Cortex of kidney (tissue), 1 donor: ENCODE data around the gene SDS.

ENCODE experiments used
- DNase-seq: peaks from one replicate; lab custom pipeline; 2025; lab: John Stamatoyannopoulos, UW

The SDS gene

DNA sequence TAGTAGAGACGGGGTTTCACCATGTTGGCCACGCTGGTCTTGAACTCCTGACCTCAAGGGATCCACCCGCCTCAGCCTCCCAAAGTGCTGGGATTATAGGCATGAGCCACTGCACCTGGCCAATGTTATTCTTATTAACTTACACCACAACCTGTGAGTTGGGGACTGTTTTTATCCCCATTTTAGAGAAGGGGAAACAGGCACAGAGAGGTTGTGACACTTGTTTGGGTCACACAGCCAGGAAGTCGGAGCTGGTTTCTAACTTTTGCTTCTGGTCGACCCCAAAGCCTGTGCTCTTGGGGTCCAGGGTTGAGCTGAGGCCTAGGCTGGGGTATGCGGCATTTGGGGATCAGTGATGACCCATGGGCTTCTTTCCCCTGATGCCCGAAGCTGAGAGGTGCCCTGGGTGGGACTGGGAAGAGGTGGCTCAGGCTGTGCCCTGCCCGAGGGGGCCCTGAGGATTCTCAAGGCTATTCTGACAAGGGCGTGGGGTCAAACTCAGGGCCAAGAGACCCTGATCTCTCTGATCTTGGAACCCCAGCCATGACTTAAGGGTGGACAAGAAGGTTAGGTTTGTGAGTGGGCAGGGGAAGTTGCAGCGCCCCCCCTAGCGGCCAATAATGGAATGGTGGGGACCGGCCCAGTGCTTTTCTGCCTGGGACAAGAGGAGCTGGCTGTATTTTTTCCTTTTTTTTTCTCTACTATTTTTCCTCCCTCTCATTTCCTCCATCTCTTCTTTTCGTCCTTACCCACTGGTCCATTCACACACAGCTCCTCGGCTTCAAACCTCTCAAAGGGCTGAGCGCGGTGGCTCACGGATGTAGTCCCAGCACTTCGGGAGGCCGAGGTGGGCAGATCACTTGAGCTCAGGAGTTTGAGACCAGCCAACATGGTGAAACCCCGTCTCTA, 21.5 kb upstream of the SDS start:
- DNase-seq = no peak

DNA sequence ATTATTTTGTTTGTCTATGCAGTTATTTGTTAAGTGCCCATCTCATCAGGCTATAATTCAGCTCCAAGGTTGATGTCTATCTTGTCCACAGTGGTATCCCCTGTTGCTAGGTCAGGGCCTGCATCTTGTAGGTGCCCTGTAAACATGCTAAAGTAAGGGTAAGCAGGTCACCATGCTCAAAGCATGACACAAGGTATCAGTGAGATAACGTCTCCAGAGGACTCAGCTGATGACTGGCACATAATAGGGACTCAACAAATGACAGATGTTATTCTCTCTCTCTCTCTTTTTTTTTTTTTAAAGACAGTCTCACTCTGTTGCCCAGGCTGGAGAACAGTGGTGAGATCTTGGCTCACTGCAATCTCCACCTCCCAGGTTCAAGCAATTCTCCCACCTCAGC, 20.8 kb upstream of the SDS start:
- DNase-seq = no peak

- no peak for DNase-seq
Measured at GRCh38 chr12:113422886-113423669, 19.4 kb upstream of the SDS start.

GRCh38 chr12:113422030-113422885, 18.6 kb upstream of the SDS start, which contains the start of gene SDSL:
TSS of gene SDSL (plus strand) at chr12:113422380. CDS start at chr12:113427983, 5,603 bp downstream.
- peak; percentile 14 for DNase-seq

- DNase-seq = no peak
Measured at GRCh38 chr12:113420996-113421595, 17.4 kb upstream of the SDS start.

DNA sequence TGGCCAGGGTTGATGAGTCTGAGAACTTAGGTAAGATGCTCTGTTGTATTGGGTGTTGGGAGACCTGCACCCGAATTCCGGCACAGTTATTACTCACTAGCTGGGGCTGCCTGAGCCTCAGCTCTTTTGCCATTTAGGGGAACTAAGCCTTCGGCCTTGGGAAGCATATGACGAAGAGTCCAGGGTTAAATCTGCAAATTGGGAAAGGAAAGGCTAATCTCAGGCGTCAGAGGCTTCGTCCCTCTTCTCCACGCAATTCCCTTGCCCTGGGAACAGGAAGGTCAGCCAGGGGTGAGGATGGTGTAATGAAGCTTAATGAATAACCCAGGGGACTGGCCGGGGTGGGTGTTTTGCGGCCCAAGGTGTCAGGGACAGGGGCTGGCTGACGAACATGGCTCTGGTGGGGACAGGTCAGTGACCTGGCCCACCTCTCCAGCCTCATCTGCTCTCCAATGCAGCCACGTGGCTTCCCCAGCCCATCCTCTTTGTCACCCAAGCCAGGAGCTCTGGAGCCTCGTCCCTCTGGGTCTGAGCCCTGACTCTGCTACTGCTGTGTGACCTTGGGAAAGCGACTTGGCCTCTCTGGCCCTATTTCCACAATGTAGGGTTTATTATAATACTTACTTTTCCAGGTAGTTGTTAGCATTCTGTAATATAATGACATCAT, 14.7 kb upstream of the SDS start:
- DNase-seq = no peak

DNA sequence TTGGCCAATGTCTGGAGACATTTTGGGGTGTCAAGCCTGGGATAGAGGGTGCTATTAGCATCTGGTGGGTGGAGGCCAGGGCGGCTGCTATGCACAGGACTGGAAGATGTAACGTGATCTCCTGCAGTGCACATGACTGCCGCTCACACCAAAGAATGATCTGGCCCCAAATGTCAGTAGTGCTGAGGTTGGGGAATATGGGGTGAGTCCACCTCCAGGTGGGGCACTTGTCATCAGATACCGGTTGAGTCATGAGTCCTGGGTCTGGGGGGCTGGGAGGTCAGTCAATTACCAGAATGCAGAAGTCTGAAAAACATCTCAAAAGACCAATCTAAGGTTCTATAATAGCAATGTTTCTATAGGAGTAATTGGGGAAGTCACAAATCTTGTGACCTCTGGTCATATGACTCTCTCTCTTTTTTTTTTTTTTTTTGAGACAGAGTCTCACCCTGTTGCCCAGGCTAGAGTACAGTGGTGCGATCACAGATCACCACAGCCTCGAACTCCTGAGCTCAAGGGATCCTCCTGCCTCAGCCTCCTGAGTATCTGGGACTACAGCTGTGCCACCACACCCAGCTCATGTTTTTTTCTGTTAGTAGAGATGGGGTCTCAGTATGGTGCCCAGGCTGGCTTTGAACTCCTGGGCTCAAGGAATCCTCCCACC, 12.5 kb upstream of the SDS start:
- DNase-seq = no peak

DNA sequence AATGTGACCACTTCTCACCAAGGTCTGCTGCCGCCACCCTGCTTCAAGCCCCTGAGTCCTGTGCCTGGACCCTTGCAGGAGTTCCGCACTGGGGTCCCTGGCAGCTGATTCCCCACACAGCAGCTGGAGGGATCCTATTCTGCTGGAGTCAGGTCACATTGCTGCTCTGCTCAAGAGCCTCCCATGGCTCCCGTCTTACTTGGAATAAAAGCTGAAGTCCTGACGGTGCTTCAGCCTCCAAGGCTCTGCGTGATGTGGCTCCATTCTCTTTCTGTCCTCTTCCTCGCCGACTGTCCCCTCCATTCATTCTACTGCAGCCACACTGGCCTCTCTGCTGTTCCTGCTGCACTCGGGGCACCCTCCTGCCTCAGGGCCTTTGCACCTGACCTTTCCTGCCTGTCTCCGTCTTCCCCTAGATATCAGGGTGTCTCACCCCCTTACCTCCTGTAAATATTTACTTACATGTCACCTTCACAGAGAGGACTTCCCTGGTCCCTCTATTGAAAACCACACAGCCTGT, 10.9 kb upstream of the SDS start:
- no peak for DNase-seq

- no peak for DNase-seq
Measured at GRCh38 chr12:113413488-113413939, 9.8 kb upstream of the SDS start.

DNA sequence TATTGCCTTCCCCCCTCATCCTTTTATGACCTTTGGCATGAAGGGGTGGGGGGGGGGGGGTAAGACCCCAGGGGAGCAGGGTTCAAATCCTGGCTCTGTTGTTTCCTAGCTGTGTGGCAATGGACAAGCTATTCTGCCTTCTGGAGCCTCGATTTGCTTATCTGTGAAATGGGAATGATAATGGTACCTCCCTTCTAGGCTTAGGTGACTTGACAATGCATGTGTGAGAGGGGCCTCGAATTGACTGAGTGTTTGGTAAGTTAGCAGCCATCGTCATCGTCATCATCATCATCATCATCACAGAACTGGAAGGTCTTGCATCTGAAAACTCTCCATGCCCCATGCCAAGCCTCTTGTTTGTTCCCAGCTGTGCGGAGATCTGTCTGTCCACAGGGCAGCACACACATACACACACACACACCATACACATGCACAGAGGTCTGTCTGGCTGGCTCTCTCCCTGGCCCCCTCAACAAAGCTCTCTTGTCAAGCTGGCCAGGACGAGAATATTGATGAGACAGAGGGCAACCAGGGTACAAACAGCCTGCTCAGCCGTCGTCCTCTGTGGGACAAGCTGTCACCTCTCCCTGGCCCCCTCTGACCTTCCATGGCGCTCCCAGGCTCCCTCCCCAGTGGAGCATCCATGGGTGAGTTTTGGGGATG, 5.9 kb upstream of the SDS start:
- DNase-seq = no peak

DNA sequence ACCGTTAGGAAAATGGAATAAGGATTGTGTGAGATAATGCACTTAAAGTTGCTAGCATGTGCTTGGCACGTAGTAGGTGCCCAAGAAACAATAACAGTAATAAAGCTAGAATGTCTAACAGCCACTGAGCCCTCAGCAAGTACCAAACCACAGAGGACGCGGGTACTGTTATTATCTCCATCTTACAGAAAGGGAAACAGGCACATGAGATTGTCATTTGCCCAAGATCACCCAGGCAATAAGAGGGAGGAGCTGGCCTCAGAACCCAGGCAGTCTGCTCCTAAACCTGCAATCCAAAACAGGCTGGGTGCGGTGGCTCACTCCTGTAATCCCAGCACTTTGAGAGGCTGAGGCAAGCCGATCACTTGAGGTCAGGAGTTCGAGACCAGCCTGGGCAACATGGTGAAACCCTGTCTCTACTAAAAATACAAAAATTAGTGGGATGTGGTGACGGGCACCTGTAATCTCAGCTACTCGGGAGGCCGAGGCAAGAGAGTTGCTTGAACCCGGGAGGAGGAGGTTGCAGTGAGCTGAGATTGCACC, 5.1 kb upstream of the SDS start:
- no peak for DNase-seq

GRCh38 chr12:113407931-113408600, 4.4 kb upstream of the SDS start:
- no peak for DNase-seq

- no peak for DNase-seq
Measured at GRCh38 chr12:113405694-113406093, 2.0 kb upstream of the SDS start.

GRCh38 chr12:113402586-113403260, 964 bp downstream of the SDS start:
- DNase-seq = no peak

DNA sequence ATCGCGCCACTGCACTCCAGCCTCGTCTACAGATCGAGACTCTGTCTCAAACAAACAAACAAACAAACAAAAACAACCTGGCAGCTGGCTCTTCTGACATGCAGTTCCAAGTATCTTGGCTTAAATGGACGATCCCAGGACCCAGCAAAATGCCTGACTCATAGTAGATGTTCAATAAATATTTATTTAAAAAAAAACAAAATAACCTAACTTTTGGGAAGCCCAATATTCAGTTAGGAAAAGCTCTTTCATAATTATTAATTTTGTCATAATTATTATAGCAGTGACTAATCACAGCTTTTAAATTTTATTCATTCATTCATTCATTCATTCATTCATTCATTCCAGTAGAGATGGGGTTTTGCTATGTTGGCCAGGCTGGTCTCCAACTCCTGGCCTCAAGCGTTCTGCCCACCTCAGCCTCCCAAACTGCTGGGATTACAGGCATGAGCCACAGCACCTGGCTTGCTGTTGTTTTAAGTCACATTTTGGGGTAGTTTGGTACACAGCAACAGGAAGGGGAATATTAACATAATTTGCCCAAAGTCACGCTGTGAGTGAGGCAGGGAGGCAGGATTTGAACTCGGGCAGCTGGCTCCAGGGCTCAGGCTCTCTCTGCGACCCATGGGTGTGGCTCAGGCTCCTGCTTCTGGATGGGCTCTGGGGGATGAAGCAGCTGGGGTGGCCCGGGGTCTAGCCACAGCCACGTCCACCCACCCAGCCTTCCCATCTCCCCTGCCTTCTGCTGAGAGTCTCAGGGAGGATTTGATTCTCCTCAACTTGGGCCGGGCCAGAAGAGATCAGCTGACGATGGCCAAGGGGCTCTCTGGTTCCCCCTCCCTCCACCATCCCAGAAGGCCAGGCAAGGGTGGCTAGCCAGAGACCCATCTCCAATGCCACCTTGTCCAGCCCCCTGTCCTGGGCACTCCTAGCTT, 2.4 kb downstream of the SDS start:
- DNase-seq = no peak

GRCh38 chr12:113400362-113400761, 3.3 kb downstream of the SDS start:
- no peak for DNase-seq

DNA sequence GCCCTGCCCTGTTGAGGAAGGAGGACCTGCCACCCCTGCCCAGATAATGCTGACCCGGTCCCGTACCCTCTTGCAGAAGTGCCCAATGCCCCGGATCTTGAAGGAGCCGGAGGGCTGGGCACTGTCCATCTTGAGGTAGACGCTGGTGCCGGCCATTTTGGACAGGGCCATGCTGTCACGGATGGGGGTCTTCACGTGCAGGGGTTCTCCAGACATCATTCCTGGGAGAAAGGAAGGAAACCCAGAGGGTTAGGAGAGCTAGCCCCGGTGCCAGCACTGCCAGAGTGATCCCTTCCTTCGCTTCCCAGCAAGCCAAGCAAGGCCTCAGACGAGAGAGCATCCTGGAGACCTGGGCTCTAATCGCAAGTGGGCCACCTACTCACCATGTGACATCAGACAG, 4.2 kb downstream of the SDS start:
- DNase-seq = no peak
